Measurements from ENCODE around the gene ZG16B.

- TF ChIP-seq POLR2AphosphoS5 (IDR thresholded peaks at IDR 0.05; ENCODE audit: low read depth, low read length) (no peak), POLR2A (IDR thresholded peaks at IDR 0.05; ENCODE audit: low read depth, low read length) (no peak), TAF1 (IDR thresholded peaks at IDR 0.05; ENCODE audit: low read depth, low read length) (no peak), POU2F2 (IDR thresholded peaks at IDR 0.05; ENCODE audit: low read depth, low read length) (no peak)
These were observed 3.7 kb downstream of the ZG16B start for GRCh38 chr16:2833776-2834175.

Data from GM12891 (cell line).